PC-9 (cell line): ENCODE measurements around the gene RPS25. TPM values are rescaled to one million over a fixed set of nuclear protein-coding genes. Genes with fewer than 3 reads are reported as not detected.

Experiments
- BruUV-seq: library from RNA; stranded (reverse); fragments of 400-500 nt; replicated peaks from 2 replicates; lab custom pipeline; 2021; lab: Mats Ljungman, UMichigan
- CTCF ChIA-PET: fragments of 300-600 bp; sonication (Branson Sonifier 250); formaldehyde crosslinking; loops from one replicate; lab custom pipeline; 2022; ENCODE audit warnings: antibody characterized with exemption; lab: Charles Lee
- POLR2A ChIA-PET: fragments of 300-600 bp; sonication (Branson Sonifier 250); formaldehyde crosslinking; loops from one replicate; lab custom pipeline; 2022; ENCODE audit warnings: antibody characterized with exemption; ENCODE audit not compliant: unreplicated experiment; lab: Charles Lee
- DNase-seq, 2 experiments: peaks; one replicate each; pipeline versions ENCODE4 v3.0.0 to v3.0.0-alpha.2; 2015 to 2022; ENCODE audit warnings: mixed read lengths in 1 of 2
- H2AFZ ChIP-seq: fragments of 200-600 bp; sonication (generic); 2 replicates; pipeline ENCODE4 v1.8.1; 2017; ENCODE audit warnings: antibody characterized with exemption
- H3F3A ChIP-seq: fragments of 200-600 bp; sonication (generic); 2 replicates; pipeline ENCODE4 v1.8.1; 2017; ENCODE audit warnings: antibody characterized with exemption, mild to moderate bottlenecking, low read depth; ENCODE audit not compliant: insufficient read depth
- H3K27ac ChIP-seq: fragments of 200-600 bp; sonication (generic); 2 replicates; pipeline ENCODE4 v1.6.1; 2016; ENCODE audit warnings: mixed run types
- H3K27me3 ChIP-seq: fragments of 200-600 bp; sonication (generic); 2 replicates; pipeline ENCODE4 v1.6.1; 2016; ENCODE audit warnings: low read depth, mixed run types; ENCODE audit not compliant: insufficient read depth
- H3K36me3 ChIP-seq: fragments of 200-600 bp; sonication (generic); 2 replicates; pipeline ENCODE4 v1.6.1; 2016; ENCODE audit warnings: low read depth, mixed run types
- H3K4me1 ChIP-seq: fragments of 200-600 bp; sonication (generic); replicated peaks from 2 replicates; pipeline ENCODE4 v1.6.1; 2016; ENCODE audit warnings: mixed run types; ENCODE audit not compliant: insufficient read depth
- H3K4me2 ChIP-seq: fragments of 200-600 bp; sonication (generic); 2 replicates; pipeline ENCODE4 v1.6.1; 2017; ENCODE audit warnings: mixed run types
- H3K4me3 ChIP-seq: fragments of 200-600 bp; sonication (generic); 2 replicates; pipeline ENCODE4 v1.6.1; 2016; ENCODE audit warnings: mixed run types
- H3K79me2 ChIP-seq: fragments of 200-600 bp; sonication (generic); 2 replicates; pipeline ENCODE4 v1.6.1; 2017; ENCODE audit warnings: low read depth, mixed run types
- H3K9me2 ChIP-seq: fragments of 200-600 bp; sonication (generic); 2 replicates; pipeline ENCODE4 v1.8.1; 2017; ENCODE audit warnings: mild to moderate bottlenecking; ENCODE audit not compliant: insufficient read depth
- H3K9me3 ChIP-seq: fragments of 200-600 bp; sonication (generic); 2 replicates; pipeline ENCODE4 v1.8.1; 2016; ENCODE audit warnings: low read depth; ENCODE audit not compliant: insufficient read depth
- H4K20me1 ChIP-seq: fragments of 200-600 bp; sonication (generic); 2 replicates; pipeline ENCODE4 v1.8.1; 2017; ENCODE audit not compliant: insufficient read depth
- CTCF ChIP-seq: fragments of 200-600 bp; sonication (generic); conservative IDR thresholded peaks from 2 replicates; pipeline ENCODE4 v1.6.1; 2017; ENCODE audit warnings: mixed run types, antibody characterized with exemption, mild to moderate bottlenecking, moderate library complexity
- EZH2 ChIP-seq: fragments of 200-600 bp; sonication (generic); IDR thresholded peaks from 2 replicates; pipeline ENCODE4 v1.8.0; 2017; ENCODE audit warnings: antibody characterized with exemption, low read depth
- intact Hi-C: fragments of 100-400 bp; cut with micrococcal nuclease; formaldehyde crosslinking; loops from one replicate; pipeline ENCODE4 v1.10.0; 2022; ENCODE audit not compliant: unreplicated experiment
- total RNA-seq: library from RNA; stranded (reverse); gene quantifications from 2 replicates; pipeline ENCODE4 v1.2.3, GENCODE V29; 2021

Gene RPS25
- total RNA-seq, 1 experiment from 2014 or later: 984 TPM

- Histone ChIP-seq H3K27me3 (no peaks in the 10 kb centered on the region), H3K4me3 (no peak overlapping the region), H3K36me3 (peaks cover 26% of the 10 kb centered on the region; the same call in 1 of the 2 replicates), H3K9me2 (no peaks in the 10 kb centered on the region), H3K9me3 (no peaks in the 10 kb centered on the region), H2AFZ (no peak overlapping the region), H3K4me2 (no peak overlapping the region), H4K20me1 (no peaks in the 10 kb centered on the region), H3K4me1 (no peaks in the 10 kb centered on the region), H3F3A (peaks cover 26% of the 10 kb centered on the region; the same call in 1 of the 2 replicates), H3K27ac (no peak overlapping the region), H3K79me2 (no peaks in the 10 kb centered on the region)
- BruUV-seq: no TSS peak
- POLR2A ChIA-PET: no interaction called here
- no peak for DNase-seq
- TF ChIP-seq EZH2 (no peak), CTCF (no peak)
- CTCF ChIA-PET: no interaction called here
- intact Hi-C loops: no loop called here
Observed at GRCh38 chr11:119046489-119046888, 28.3 kb upstream of the RPS25 start.

GRCh38 chr11:119044708-119045107 is 26.6 kb upstream of the RPS25 start:
- intact Hi-C loops: no loop called here
- BruUV-seq: no TSS peak
- Histone ChIP-seq H3K4me3 (no peak overlapping the region), H3K4me2 (no peak overlapping the region), H3K4me1 (no peaks in the 10 kb centered on the region), H3K79me2 (no peaks in the 10 kb centered on the region), H3K9me3 (no peaks in the 10 kb centered on the region), H3K27me3 (no peaks in the 10 kb centered on the region), H2AFZ (no peak overlapping the region), H3K27ac (no peak overlapping the region), H3K36me3 (peaks cover 20% of the 10 kb centered on the region; the same call in 1 of the 2 replicates), H3K9me2 (no peaks in the 10 kb centered on the region), H4K20me1 (no peaks in the 10 kb centered on the region), H3F3A (peaks cover 26% of the 10 kb centered on the region; the same call in 1 of the 2 replicates)
- DNase-seq: peak in 1 of 2 experiments; percentile 21
- ChIA-PET POLR2A (interaction anchor here (0.6 to 0.7 kb wide), 2 partner anchors 62 to 366 kb away, joined by 6 to 11 read pairs; no protein-coding TSS in a partner anchor), CTCF (interaction anchor here (0.6 kb wide), 2 partner anchors 11 to 271 kb away, joined by 7 to 8 read pairs; no protein-coding TSS in a partner anchor)
- TF ChIP-seq EZH2 (no peak), CTCF (peak; percentile 47)

GRCh38 chr11:119042927-119043326 is 24.8 kb upstream of the RPS25 start:
- Histone ChIP-seq H3K27me3 (no peaks in the 10 kb centered on the region), H2AFZ (no peak overlapping the region), H3K27ac (no peak overlapping the region), H3K4me1 (no peaks in the 10 kb centered on the region), H3F3A (peaks cover 26% of the 10 kb centered on the region), H3K9me3 (no peaks in the 10 kb centered on the region), H3K4me3 (no peak overlapping the region), H3K79me2 (no peaks in the 10 kb centered on the region), H4K20me1 (no peaks in the 10 kb centered on the region), H3K4me2 (no peak overlapping the region), H3K36me3 (0 out of 2 replicates have a peak, but pooled peaks cover 7% of the 10 kb centered on the region), H3K9me2 (no peaks in the 10 kb centered on the region)
- TF ChIP-seq CTCF (no peak), EZH2 (no peak)
- no TSS peak for BruUV-seq
- CTCF ChIA-PET: interaction anchor here (0.6 kb wide), 1 partner anchor 332 kb away, joined by 3 read pairs; no protein-coding TSS in a partner anchor
- peak in 1 of 2 experiments; percentile 26 for DNase-seq
- intact Hi-C loops: no loop called here
- POLR2A ChIA-PET: interaction anchor here (0.6 kb wide), 1 partner anchor 164 kb away, joined by 5 read pairs; no protein-coding TSS in a partner anchor
